IMR-90 (cell line): ENCODE measurements around the gene CDC42BPA. TPM values are rescaled to one million over a fixed set of nuclear protein-coding genes. Genes with fewer than 3 reads are reported as not detected.

Experiments
- ATAC-seq: fragments of 200-7000 bp; cut with Tn5 transposase; 2 replicates; pipeline ENCODE4 v1.9.1; 2020; ENCODE audit warnings: low read depth, mild to moderate bottlenecking, moderate library complexity
- BruUV-seq: library from RNA; stranded (reverse); fragments of 400-500 nt; replicated peaks from 2 replicates; lab custom pipeline; 2021; lab: Mats Ljungman, UMichigan
- CTCF ChIA-PET: fragments of 300-600 bp; formaldehyde crosslinking; extraction: SDS; loops from one replicate; lab custom pipeline; 2021; ENCODE audit warnings: antibody characterized with exemption; lab: Yijun Ruan, JAX
- POLR2A ChIA-PET: fragments of 300-600 bp; sonication (Branson Sonifier 250); formaldehyde crosslinking; loops from one replicate; lab custom pipeline; 2022; ENCODE audit warnings: antibody characterized with exemption; ENCODE audit not compliant: unreplicated experiment; lab: Charles Lee
- DNase-seq: peaks from one replicate; pipeline ENCODE4 v3.0.0; 2013
- H2AFZ ChIP-seq: replicated peaks from 2 replicates; pipeline ENCODE3; 2013; ENCODE audit warnings: low read length, mild to moderate bottlenecking; ENCODE audit not compliant: poor library complexity
- H2AK5ac ChIP-seq: 2 replicates; pipeline ENCODE4 v1.6.1; 2013; ENCODE audit warnings: low read depth, low read length, inconsistent platforms
- H2AK9ac ChIP-seq: replicated peaks from 2 replicates; pipeline ENCODE3; 2013; ENCODE audit warnings: mild to moderate bottlenecking, low read depth, low read length, moderate library complexity; ENCODE audit not compliant: poor library complexity
- H2BK120ac ChIP-seq: 2 replicates; pipeline ENCODE4 v1.6.1; 2013; ENCODE audit warnings: low read depth, low read length, inconsistent platforms
- H2BK15ac ChIP-seq: 3 replicates; pipeline ENCODE4 v1.6.1; 2013; ENCODE audit warnings: low read depth, low read length, inconsistent platforms
- H2BK20ac ChIP-seq: 2 replicates; pipeline ENCODE4 v1.6.1; 2013; ENCODE audit warnings: low read depth, mild to moderate bottlenecking, inconsistent platforms, low read length, moderate library complexity
- H2BK5ac ChIP-seq: 2 replicates; pipeline ENCODE4 v1.6.1; 2013; ENCODE audit warnings: mild to moderate bottlenecking, low read depth, low read length, inconsistent platforms; ENCODE audit not compliant: poor library complexity, severe bottlenecking
- H3K14ac ChIP-seq: replicated peaks from 2 replicates; pipeline ENCODE4 v1.6.1; 2013; ENCODE audit warnings: low read depth, low read length, inconsistent platforms
- H3K18ac ChIP-seq: 2 replicates; pipeline ENCODE4 v1.6.1; 2013; ENCODE audit warnings: low read depth, low read length, control low read depth
- H3K23ac ChIP-seq: 2 replicates; pipeline ENCODE4 v1.6.1; 2013; ENCODE audit warnings: low read depth, low read length, inconsistent platforms
- H3K27ac ChIP-seq: 2 replicates; pipeline ENCODE4 v1.5.1; 2013; ENCODE audit warnings: mild to moderate bottlenecking, control low read depth, low read length; ENCODE audit not compliant: insufficient read depth
- H3K27me3 ChIP-seq: 2 replicates; pipeline ENCODE4 v1.6.1; 2013; ENCODE audit warnings: low read length; ENCODE audit not compliant: control insufficient read depth, insufficient read depth
- H3K36me3 ChIP-seq: 2 replicates; pipeline ENCODE4 v1.6.1; 2013; ENCODE audit warnings: low read length, mixed read lengths; ENCODE audit not compliant: control insufficient read depth, insufficient read depth
- H3K4ac ChIP-seq: 2 replicates; pipeline ENCODE4 v1.6.1; 2013; ENCODE audit warnings: low read depth, low read length, inconsistent platforms
- H3K4me1 ChIP-seq: 2 replicates; pipeline ENCODE4 v1.6.1; 2013; ENCODE audit warnings: low read length, mixed read lengths; ENCODE audit not compliant: control insufficient read depth, insufficient read depth
- H3K4me2 ChIP-seq: 2 replicates; pipeline ENCODE4 v1.6.1; 2013; ENCODE audit warnings: low read depth, mild to moderate bottlenecking, control low read depth, low read length, moderate library complexity
- H3K4me3 ChIP-seq: 2 replicates; pipeline ENCODE4 v1.5.1; 2013; ENCODE audit warnings: low read depth, mild to moderate bottlenecking, control low read depth, low read length, moderate library complexity; ENCODE audit not compliant: insufficient read depth
- H3K56ac ChIP-seq: 2 replicates; pipeline ENCODE4 v1.6.1; 2013; ENCODE audit warnings: low read length, inconsistent platforms; ENCODE audit not compliant: insufficient read depth; ENCODE audit errors: extremely low read depth
- H3K79me1 ChIP-seq, 2 experiments: 2 replicates each; pipeline ENCODE4 v1.6.1; 2013; ENCODE audit warnings: low read length in 2 of 2, inconsistent platforms in 1 of 2, low read depth in 1 of 2
- H3K9ac ChIP-seq: 2 replicates; pipeline ENCODE4 v1.6.1; 2013; ENCODE audit warnings: low read depth, low read length, control low read depth
- H3K9me1 ChIP-seq: 2 replicates; pipeline ENCODE4 v1.6.1; 2013; ENCODE audit warnings: low read length, inconsistent platforms; ENCODE audit not compliant: insufficient read depth
- H3K9me3 ChIP-seq: 2 replicates; pipeline ENCODE4 v1.6.1; 2013; ENCODE audit warnings: low read length; ENCODE audit not compliant: control insufficient read depth, insufficient read depth
- H4K20me1 ChIP-seq: 2 replicates; pipeline ENCODE4 v1.6.1; 2013; ENCODE audit warnings: low read length, inconsistent platforms; ENCODE audit not compliant: insufficient read depth
- H4K5ac ChIP-seq: 2 replicates; pipeline ENCODE4 v1.6.1; 2013; ENCODE audit warnings: mild to moderate bottlenecking, low read depth, low read length, control low read depth
- H4K8ac ChIP-seq, 2 experiments: 2 replicates each; pipeline ENCODE4 v1.6.1; 2013; ENCODE audit warnings: low read depth in 2 of 2, low read length in 2 of 2, control low read depth in 1 of 2, inconsistent platforms in 1 of 2
- H4K91ac ChIP-seq: 2 replicates; pipeline ENCODE4 v1.6.1; 2013; ENCODE audit warnings: low read depth, low read length, inconsistent platforms; ENCODE audit not compliant: insufficient read depth
- BHLHE40 ChIP-seq: fragments of 150-350 bp; IDR thresholded peaks from 2 replicates; pipeline ENCODE4 v1.6.1; 2016; ENCODE audit warnings: mild to moderate bottlenecking, low read depth, low read length
- CEBPB ChIP-seq: IDR thresholded peaks from 2 replicates; pipeline ENCODE4 v1.6.1; 2012; ENCODE audit warnings: low read depth, low read length, improper control_type of control experiment
- CHD1 ChIP-seq: IDR thresholded peaks from 2 replicates; pipeline ENCODE4 v1.6.1; 2012; ENCODE audit warnings: low read depth, low read length, improper control_type of control experiment
- FOS ChIP-seq: fragments of 150-350 bp; IDR thresholded peaks from 2 replicates; pipeline ENCODE4 v1.6.1; 2016; ENCODE audit warnings: low read depth, low read length
- MAFK ChIP-seq: IDR thresholded peaks from 2 replicates; pipeline ENCODE4 v1.6.1; 2012; ENCODE audit warnings: low read depth, low read length, improper control_type of control experiment
- MAZ ChIP-seq: IDR thresholded peaks from 2 replicates; pipeline ENCODE4 v1.6.1; 2012; ENCODE audit warnings: low read depth, mild to moderate bottlenecking, low read length, improper control_type of control experiment, moderate library complexity, borderline replicate concordance
- MXI1 ChIP-seq: IDR thresholded peaks from 2 replicates; pipeline ENCODE4 v1.6.1; 2012; ENCODE audit warnings: low read depth, mild to moderate bottlenecking, low read length, moderate library complexity, borderline replicate concordance
- NFE2L2 ChIP-seq: fragments of 150-350 bp; IDR thresholded peaks from 2 replicates; pipeline ENCODE4 v1.6.1; 2016; ENCODE audit warnings: low read depth, mild to moderate bottlenecking, low read length
- POLR2A ChIP-seq: IDR thresholded peaks from 2 replicates; pipeline ENCODE4 v1.6.1; 2012; ENCODE audit warnings: mild to moderate bottlenecking, low read depth, low read length
- RAD21 ChIP-seq: IDR thresholded peaks from 2 replicates; pipeline ENCODE4 v1.6.1; 2012; ENCODE audit warnings: low read length, improper control_type of control experiment
- RCOR1 ChIP-seq: IDR thresholded peaks from 2 replicates; pipeline ENCODE4 v1.6.1; 2012; ENCODE audit warnings: mild to moderate bottlenecking, low read length, improper control_type of control experiment; ENCODE audit not compliant: insufficient replicate concordance
- RFX5 ChIP-seq: IDR thresholded peaks from 2 replicates; pipeline ENCODE4 v1.8.0; 2012; ENCODE audit warnings: low read depth, mild to moderate bottlenecking, low read length, moderate library complexity
- SMC3 ChIP-seq: fragments of 150-350 bp; IDR thresholded peaks from 2 replicates; pipeline ENCODE4 v1.6.1; 2016; ENCODE audit warnings: low read depth, mild to moderate bottlenecking, antibody characterized with exemption, low read length, moderate library complexity
- WGBS, 2 experiments: methylation state at CpG; one replicate each; pipeline versions ENCODE4 v1.1.5 to v1.1.7; 2013; ENCODE audit warnings: missing lambda C conversion rate in 2 of 2; ENCODE audit not compliant: insufficient read length in 1 of 2; ENCODE audit errors: extremely low coverage in 2 of 2; 5-methylcytosine and 5-hydroxymethylcytosine counted together
- dilution Hi-C: fragments of 300-500 bp; cut with HindIII; formaldehyde crosslinking; loops from one replicate; pipeline ENCODE4 v1.14.3; 2018; ENCODE audit warnings: low sequenced_read_pairs; ENCODE audit not compliant: unreplicated experiment
- in situ Hi-C: fragments of 300-500 bp; cut with MboI; formaldehyde crosslinking; loops from 3 replicates; pipeline ENCODE4 v1.14.3; 2019; ENCODE audit warnings: low sequenced_read_pairs, inconsistent platforms, mixed read lengths
- intact Hi-C: fragments of 100-400 bp; cut with micrococcal nuclease; formaldehyde crosslinking; loops from 2 replicates; pipeline ENCODE4 v1.10.0; 2022
- polyA plus RNA-seq, 3 experiments: library from polyadenylated mRNA; depleted of rRNA; stranded (reverse); fragments of >200 nt; gene quantifications; 2 replicates each; pipeline ENCODE4 v1.2.3, GENCODE V29; 2012; ENCODE audit warnings: low replicate concordance in 1 of 3
- total RNA-seq: library from RNA; depleted of rRNA; stranded (reverse); fragments of >200 nt; gene quantifications from 2 replicates; pipeline ENCODE4 v1.2.3, GENCODE V29; 2012
- TF ChIP-seq, protein P1 (sequence below): fragments of 150-350 bp; IDR thresholded peaks from 2 replicates; pipeline ENCODE4 v1.6.1; 2016; ENCODE audit warnings: low read depth, mild to moderate bottlenecking, low read length, moderate library complexity, borderline replicate concordance
- TF ChIP-seq, protein P2 (sequence below): fragments of 150-350 bp; IDR thresholded peaks from 2 replicates; pipeline ENCODE4 v1.6.1; 2017; ENCODE audit warnings: mild to moderate bottlenecking, antibody characterized with exemption, low read length, low read depth
- TF ChIP-seq, protein P3 (sequence below): conservative IDR thresholded peaks from 2 replicates; pipeline ENCODE4 v1.5.1; 2012; ENCODE audit warnings: mild to moderate bottlenecking, low read depth, low read length, improper control_type of control experiment

Gene CDC42BPA
- total and polyA plus RNA-seq, 2 of the 4 experiments (the other 2 are of a cell fraction) = 9.4 to 27.8 TPM

DNA sequence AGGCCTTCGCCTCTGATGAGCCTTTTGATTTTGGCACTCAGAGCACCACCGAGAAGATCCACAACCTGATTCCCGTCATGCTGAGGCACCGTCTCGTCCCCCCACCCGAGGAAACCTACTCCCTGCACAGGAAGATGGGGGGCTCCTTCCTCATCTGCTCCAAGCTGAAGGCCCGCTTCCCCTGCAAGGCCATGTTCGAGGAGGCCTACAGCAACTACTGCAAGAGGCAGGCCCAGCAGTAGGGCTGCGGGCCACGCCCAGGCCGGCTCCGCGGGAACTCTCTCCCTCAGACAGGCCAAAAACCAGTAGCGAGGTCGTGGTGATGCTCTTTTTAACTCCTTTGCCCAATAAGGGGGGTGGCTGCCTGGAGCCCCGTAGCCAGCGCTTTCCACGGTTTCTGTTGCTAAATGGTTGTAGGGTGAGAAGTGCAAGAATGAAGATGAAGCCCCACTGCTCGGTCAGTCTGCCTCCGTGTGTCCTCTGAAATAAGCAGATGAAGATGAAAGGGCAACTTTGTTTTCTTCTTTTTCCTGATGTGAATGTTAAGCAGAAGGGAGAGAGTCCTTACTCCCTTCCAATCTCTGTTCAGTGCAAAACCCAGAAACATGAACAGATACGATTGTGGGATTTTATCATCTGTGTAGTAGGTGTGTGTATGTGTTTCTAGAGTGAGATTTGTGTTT, 331.7 kb downstream of the CDC42BPA start:
- DNase-seq (no peak), ATAC-seq (no peak)
- H3K27me3 ChIP-seq = no peaks in the 10 kb centered on the region
- no peak overlapping the region for H2AFZ ChIP-seq
- no peaks in the 10 kb centered on the region for H3K9me3 ChIP-seq
- no peak overlapping the region for H3K18ac ChIP-seq
- no peak overlapping the region for H3K4me3 ChIP-seq
- no peak overlapping the region for H3K27ac ChIP-seq
- H4K8ac ChIP-seq = no peak overlapping the region
- TF ChIP-seq RAD21 (no peak), RCOR1 (no peak), POLR2A (no peak), CEBPB (no peak), MAFK (no peak), MXI1 (no peak), MAZ (no peak), FOS (no peak), BHLHE40 (no peak), RFX5 (no peak), SMC3 (no peak), CHD1 (no peak), NFE2L2 (no peak)
- TF ChIP-seq, protein P1, sequence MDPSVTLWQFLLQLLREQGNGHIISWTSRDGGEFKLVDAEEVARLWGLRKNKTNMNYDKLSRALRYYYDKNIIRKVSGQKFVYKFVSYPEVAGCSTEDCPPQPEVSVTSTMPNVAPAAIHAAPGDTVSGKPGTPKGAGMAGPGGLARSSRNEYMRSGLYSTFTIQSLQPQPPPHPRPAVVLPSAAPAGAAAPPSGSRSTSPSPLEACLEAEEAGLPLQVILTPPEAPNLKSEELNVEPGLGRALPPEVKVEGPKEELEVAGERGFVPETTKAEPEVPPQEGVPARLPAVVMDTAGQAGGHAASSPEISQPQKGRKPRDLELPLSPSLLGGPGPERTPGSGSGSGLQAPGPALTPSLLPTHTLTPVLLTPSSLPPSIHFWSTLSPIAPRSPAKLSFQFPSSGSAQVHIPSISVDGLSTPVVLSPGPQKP = no peak
- TF ChIP-seq, protein P2, sequence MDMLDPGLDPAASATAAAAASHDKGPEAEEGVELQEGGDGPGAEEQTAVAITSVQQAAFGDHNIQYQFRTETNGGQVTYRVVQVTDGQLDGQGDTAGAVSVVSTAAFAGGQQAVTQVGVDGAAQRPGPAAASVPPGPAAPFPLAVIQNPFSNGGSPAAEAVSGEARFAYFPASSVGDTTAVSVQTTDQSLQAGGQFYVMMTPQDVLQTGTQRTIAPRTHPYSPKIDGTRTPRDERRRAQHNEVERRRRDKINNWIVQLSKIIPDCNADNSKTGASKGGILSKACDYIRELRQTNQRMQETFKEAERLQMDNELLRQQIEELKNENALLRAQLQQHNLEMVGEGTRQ = no peak
- TF ChIP-seq, protein P3, sequence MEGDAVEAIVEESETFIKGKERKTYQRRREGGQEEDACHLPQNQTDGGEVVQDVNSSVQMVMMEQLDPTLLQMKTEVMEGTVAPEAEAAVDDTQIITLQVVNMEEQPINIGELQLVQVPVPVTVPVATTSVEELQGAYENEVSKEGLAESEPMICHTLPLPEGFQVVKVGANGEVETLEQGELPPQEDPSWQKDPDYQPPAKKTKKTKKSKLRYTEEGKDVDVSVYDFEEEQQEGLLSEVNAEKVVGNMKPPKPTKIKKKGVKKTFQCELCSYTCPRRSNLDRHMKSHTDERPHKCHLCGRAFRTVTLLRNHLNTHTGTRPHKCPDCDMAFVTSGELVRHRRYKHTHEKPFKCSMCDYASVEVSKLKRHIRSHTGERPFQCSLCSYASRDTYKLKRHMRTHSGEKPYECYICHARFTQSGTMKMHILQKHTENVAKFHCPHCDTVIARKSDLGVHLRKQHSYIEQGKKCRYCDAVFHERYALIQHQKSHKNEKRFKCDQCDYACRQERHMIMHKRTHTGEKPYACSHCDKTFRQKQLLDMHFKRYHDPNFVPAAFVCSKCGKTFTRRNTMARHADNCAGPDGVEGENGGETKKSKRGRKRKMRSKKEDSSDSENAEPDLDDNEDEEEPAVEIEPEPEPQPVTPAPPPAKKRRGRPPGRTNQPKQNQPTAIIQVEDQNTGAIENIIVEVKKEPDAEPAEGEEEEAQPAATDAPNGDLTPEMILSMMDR = no peak
- no peak overlapping the region for H2AK9ac ChIP-seq
- in situ Hi-C loops (no loop called here), dilution Hi-C loops (no loop called here), intact Hi-C loops (loop anchor here (10.0 kb wide), 1 partner anchor 442 kb away; the partner anchor contains the start of gene STUM)
- no peak overlapping the region for H2AK5ac ChIP-seq
- ChIA-PET POLR2A (no interaction called here), CTCF (no interaction called here)
- no peak overlapping the region for H3K4ac ChIP-seq
- H3K4me1 ChIP-seq = no peaks in the 10 kb centered on the region; the same call in 1 of the 2 replicates
- 87% methylated on average over 3 of the region's 21 CpGs; no CpG with 5 or more reads in 1 of the 2 experiments for WGBS, 2 experiments
- H3K9ac ChIP-seq = no peak overlapping the region
- no TSS peak for BruUV-seq
- no peak overlapping the region for H2BK20ac ChIP-seq
- no peak overlapping the region for H4K5ac ChIP-seq
- peaks cover 10% of the 10 kb centered on the region; the same call in 1 of the 2 replicates for H3K36me3 ChIP-seq
- no peak overlapping the region for H2BK15ac ChIP-seq
- no peak overlapping the region for H2BK120ac ChIP-seq
- H4K20me1 ChIP-seq = no peaks in the 10 kb centered on the region
- H3K14ac ChIP-seq = no peak overlapping the region
- no peak overlapping the region for H4K91ac ChIP-seq
- H3K9me1 ChIP-seq = no peaks in the 10 kb centered on the region
- no peak overlapping the region for H2BK5ac ChIP-seq
- no peaks in the 10 kb centered on the region for H3K79me1 ChIP-seq
- H3K56ac ChIP-seq = no peak overlapping the region
- no peak overlapping the region for H3K23ac ChIP-seq
- no peak overlapping the region for H3K4me2 ChIP-seq
